ENCODE measurements around the gene PCDHA5.
"Not testable (repeated sequence)": the region's sequence is repeated elsewhere in the genome, so short reads cannot be mapped to it uniquely, and the experiment has no call there.

The PCDHA5 gene

DNA sequence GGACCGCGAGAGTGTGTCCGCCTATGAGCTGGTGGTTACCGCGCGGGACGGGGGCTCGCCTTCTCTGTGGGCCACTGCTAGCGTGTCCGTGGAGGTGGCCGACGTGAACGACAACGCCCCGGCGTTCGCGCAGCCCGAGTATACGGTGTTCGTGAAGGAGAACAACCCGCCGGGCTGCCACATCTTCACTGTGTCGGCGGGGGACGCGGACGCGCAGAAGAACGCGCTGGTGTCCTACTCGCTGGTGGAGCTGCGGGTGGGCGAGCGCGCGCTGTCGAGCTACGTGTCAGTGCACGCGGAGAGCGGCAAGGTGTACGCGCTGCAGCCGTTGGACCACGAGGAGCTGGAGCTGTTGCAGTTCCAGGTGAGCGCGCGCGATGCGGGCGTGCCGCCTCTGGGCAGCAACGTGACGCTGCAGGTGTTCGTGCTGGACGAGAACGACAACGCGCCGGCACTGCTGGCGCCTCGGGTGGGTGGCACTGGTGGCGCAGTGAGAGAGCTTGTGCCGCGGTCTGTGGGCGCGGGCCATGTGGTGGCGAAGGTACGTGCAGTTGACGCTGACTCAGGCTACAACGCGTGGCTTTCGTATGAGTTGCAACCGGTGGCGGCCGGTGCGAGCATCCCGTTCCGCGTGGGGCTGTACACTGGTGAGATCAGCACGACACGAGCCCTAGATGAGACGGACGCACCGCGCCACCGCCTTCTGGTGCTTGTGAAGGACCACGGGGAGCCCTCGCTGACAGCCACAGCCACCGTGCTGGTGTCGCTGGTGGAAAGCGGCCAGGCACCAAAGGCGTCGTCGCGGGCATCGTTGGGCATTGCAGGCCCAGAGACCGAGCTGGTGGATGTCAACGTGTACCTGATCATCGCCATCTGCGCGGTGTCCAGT is 14.5 kb downstream of the PCDHA5 start:
- ATAC-seq, result no peak

DNA sequence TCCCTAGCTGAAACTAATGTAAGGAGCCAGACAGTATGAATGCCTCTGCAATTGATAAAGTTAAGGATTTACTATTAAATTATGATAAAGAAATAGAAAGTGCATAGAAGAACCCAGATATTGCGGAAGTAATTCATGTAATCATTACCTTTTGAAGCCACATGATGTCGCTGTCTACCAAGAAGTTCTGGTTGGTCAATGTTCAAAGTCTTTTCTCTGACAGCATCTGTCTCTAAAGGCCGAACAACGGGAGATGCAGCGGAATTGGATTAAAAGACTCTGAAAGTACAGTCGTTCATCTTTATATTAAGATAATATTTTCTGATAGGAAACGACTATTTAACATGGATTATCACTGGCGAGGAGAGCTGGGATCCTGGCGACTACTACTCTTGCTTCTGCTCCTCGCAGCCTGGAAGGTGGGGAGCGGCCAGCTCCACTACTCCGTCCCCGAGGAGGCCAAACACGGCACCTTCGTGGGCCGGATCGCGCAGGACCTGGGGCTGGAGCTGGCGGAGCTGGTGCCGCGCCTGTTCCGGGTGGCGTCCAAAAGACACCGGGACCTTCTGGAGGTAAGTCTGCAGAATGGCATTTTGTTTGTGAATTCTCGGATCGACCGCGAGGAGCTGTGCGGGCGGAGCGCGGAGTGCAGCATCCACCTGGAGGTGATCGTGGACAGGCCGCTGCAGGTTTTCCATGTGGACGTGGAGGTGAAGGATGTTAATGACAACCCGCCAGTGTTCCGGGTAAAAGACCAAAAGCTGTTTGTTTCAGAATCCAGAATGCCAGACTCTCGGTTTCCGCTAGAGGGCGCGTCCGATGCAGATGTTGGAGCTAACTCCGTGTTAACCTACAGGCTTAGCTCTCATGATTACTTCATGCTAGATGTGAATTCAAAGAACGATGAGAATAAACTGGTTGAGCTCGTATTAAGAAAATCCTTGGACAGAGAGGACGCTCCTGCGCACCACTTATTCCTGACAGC is 19.9 kb downstream of the PCDHA5 start, which contains the start of gene PCDHA8:
TSS of gene PCDHA8 (plus strand) at position 210 of the 985 bp plus-strand sequence. CDS start at position 345, 135 bp downstream.
- ATAC-seq, result peak; percentile 98
- TF ChIP-seq, protein P1, sequence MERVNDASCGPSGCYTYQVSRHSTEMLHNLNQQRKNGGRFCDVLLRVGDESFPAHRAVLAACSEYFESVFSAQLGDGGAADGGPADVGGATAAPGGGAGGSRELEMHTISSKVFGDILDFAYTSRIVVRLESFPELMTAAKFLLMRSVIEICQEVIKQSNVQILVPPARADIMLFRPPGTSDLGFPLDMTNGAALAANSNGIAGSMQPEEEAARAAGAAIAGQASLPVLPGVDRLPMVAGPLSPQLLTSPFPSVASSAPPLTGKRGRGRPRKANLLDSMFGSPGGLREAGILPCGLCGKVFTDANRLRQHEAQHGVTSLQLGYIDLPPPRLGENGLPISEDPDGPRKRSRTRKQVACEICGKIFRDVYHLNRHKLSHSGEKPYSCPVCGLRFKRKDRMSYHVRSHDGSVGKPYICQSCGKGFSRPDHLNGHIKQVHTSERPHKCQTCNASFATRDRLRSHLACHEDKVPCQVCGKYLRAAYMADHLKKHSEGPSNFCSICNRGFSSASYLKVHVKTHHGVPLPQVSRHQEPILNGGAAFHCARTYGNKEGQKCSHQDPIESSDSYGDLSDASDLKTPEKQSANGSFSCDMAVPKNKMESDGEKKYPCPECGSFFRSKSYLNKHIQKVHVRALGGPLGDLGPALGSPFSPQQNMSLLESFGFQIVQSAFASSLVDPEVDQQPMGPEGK (CRISPR knock-in tag; IDR thresholded peaks at IDR 0.05; ENCODE audit: borderline replicate concordance), result no peak
- no peak for TF ChIP-seq ARNTL (CRISPR knock-in tag; IDR thresholded peaks at IDR 0.05; ENCODE audit: borderline replicate concordance, low read depth)
- no peak for TF ChIP-seq ZFP30 (CRISPR knock-in tag; IDR thresholded peaks at IDR 0.05)
- TF ChIP-seq RARB (CRISPR knock-in tag; IDR thresholded peaks at IDR 0.05), result no peak
- TF ChIP-seq ZFP3 (CRISPR knock-in tag; IDR thresholded peaks at IDR 0.05), result no peak
- no peak for TF ChIP-seq TCF4 (CRISPR knock-in tag; IDR thresholded peaks at IDR 0.05; ENCODE audit: borderline replicate concordance)

More for the DNA sequence above, 14.5 kb downstream of the PCDHA5 start:
- no peak for TF ChIP-seq ESRRG (CRISPR knock-in tag; IDR thresholded peaks at IDR 0.05)
- TF ChIP-seq, protein P2, sequence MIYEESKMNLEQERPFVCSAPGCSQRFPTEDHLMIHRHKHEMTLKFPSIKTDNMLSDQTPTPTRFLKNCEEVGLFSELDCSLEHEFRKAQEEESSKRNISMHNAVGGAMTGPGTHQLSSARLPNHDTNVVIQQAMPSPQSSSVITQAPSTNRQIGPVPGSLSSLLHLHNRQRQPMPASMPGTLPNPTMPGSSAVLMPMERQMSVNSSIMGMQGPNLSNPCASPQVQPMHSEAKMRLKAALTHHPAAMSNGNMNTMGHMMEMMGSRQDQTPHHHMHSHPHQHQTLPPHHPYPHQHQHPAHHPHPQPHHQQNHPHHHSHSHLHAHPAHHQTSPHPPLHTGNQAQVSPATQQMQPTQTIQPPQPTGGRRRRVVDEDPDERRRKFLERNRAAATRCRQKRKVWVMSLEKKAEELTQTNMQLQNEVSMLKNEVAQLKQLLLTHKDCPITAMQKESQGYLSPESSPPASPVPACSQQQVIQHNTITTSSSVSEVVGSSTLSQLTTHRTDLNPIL (CRISPR knock-in tag; IDR thresholded peaks at IDR 0.05; ENCODE audit: low read depth), result no peak
- TF ChIP-seq SNAI2 (CRISPR knock-in tag; IDR thresholded peaks at IDR 0.05), result no peak
- TF ChIP-seq TCF4 (CRISPR knock-in tag; IDR thresholded peaks at IDR 0.05; ENCODE audit: borderline replicate concordance), result no peak
- TF ChIP-seq, protein P1 (CRISPR knock-in tag; IDR thresholded peaks at IDR 0.05; ENCODE audit: borderline replicate concordance), result no peak
- TF ChIP-seq ZFP30 (CRISPR knock-in tag; IDR thresholded peaks at IDR 0.05), result no peak
- no peak for TF ChIP-seq ZFP3 (CRISPR knock-in tag; IDR thresholded peaks at IDR 0.05)
- TF ChIP-seq, protein P3, sequence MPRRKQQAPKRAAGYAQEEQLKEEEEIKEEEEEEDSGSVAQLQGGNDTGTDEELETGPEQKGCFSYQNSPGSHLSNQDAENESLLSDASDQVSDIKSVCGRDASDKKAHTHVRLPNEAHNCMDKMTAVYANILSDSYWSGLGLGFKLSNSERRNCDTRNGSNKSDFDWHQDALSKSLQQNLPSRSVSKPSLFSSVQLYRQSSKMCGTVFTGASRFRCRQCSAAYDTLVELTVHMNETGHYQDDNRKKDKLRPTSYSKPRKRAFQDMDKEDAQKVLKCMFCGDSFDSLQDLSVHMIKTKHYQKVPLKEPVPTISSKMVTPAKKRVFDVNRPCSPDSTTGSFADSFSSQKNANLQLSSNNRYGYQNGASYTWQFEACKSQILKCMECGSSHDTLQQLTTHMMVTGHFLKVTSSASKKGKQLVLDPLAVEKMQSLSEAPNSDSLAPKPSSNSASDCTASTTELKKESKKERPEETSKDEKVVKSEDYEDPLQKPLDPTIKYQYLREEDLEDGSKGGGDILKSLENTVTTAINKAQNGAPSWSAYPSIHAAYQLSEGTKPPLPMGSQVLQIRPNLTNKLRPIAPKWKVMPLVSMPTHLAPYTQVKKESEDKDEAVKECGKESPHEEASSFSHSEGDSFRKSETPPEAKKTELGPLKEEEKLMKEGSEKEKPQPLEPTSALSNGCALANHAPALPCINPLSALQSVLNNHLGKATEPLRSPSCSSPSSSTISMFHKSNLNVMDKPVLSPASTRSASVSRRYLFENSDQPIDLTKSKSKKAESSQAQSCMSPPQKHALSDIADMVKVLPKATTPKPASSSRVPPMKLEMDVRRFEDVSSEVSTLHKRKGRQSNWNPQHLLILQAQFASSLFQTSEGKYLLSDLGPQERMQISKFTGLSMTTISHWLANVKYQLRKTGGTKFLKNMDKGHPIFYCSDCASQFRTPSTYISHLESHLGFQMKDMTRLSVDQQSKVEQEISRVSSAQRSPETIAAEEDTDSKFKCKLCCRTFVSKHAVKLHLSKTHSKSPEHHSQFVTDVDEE (CRISPR knock-in tag; IDR thresholded peaks at IDR 0.05), result no peak
- TF ChIP-seq, protein P4, sequence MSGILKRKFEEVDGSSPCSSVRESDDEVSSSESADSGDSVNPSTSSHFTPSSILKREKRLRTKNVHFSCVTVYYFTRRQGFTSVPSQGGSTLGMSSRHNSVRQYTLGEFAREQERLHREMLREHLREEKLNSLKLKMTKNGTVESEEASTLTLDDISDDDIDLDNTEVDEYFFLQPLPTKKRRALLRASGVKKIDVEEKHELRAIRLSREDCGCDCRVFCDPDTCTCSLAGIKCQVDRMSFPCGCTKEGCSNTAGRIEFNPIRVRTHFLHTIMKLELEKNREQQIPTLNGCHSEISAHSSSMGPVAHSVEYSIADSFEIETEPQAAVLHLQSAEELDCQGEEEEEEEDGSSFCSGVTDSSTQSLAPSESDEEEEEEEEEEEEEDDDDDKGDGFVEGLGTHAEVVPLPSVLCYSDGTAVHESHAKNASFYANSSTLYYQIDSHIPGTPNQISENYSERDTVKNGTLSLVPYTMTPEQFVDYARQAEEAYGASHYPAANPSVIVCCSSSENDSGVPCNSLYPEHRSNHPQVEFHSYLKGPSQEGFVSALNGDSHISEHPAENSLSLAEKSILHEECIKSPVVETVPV (CRISPR knock-in tag; IDR thresholded peaks at IDR 0.05), result no peak

DNA sequence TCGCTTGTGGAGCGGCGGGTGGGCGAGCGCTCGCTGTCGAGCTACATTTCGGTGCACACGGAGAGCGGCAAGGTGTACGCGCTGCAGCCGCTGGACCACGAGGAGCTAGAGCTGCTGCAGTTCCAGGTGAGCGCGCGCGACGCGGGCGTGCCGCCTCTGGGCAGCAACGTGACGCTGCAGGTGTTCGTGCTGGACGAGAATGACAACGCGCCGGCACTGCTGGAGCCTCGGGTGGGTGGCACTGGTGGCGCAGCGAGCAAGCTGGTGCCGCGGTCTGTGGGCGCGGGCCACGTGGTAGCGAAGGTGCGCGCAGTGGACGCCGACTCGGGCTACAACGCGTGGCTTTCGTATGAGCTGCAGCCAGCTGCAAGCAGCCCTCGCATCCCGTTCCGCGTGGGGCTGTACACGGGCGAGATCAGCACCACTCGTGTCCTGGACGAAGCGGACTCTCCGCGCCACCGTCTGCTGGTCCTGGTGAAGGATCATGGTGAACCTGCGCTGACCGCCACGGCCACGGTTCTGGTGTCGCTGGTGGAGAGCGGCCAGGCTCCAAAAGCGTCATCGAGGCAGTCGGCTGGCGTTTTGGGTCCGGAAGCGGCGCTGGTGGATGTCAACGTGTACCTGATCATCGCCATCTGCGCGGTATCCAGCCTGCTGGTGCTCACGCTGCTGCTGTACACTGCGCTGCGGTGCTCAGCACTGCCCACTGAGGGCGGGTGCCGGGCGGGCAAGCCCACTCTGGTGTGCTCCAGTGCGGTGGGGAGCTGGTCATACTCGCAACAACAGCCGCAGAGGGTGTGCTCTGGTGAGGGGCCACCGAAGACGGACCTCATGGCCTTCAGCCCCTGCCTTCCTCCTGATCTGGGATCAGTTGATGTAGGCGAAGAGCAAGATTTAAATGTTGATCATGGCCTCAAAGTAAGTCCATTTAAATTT is 21.7 kb downstream of the PCDHA5 start:
- no peak for ATAC-seq
- TF ChIP-seq TOX (CRISPR knock-in tag; IDR thresholded peaks at IDR 0.05; ENCODE audit: borderline replicate concordance) (no peak), ZFP30 (CRISPR knock-in tag; IDR thresholded peaks at IDR 0.05) (no peak), TCF4 (CRISPR knock-in tag; IDR thresholded peaks at IDR 0.05; ENCODE audit: borderline replicate concordance) (no peak), ZC3H10 (CRISPR knock-in tag; IDR thresholded peaks at IDR 0.05) (no peak), PPARA (CRISPR knock-in tag; IDR thresholded peaks at IDR 0.05; ENCODE audit: borderline replicate concordance) (no peak), ZFP3 (CRISPR knock-in tag; IDR thresholded peaks at IDR 0.05) (no peak)

DNA sequence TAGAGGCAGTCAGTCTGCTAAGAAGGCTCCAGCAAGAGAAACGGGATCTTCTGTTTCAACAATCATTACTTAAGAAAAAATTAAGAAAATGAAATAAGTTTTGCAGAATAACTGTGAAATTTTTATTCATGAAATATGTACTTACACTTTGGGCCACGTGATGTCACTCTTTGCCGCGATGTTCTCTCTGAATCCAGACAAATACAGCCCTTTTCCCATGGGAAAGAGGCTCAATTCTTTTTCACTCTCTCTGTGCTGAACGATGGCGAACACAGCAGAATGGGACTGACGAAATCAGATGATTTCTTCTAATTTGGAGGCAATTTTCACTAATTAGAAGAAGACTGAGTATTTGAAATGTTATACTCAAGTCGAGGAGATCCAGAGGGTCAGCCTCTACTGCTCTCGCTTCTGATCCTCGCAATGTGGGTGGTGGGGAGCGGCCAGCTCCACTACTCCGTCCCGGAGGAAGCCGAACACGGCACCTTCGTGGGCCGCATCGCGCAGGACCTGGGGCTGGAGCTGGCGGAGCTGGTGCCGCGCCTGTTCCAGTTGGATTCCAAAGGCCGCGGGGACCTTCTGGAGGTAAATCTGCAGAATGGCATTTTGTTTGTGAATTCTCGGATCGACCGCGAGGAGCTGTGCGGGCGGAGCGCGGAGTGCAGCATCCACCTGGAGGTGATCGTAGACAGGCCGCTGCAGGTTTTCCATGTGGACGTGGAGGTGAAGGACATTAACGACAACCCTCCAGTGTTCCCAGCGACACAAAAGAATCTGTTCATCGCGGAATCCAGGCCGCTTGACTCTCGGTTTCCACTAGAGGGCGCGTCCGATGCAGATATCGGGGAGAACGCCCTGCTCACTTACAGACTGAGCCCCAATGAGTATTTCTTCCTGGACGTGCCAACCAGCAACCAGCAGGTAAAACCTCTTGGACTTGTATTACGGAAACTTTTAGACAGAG is 27.0 kb downstream of the PCDHA5 start, which contains the start of gene PCDHA9:
TSS of gene PCDHA9 (plus strand) at position 244 of the 964 bp plus-strand sequence. CDS start at position 358, 114 bp downstream.
- ATAC-seq, result not testable (repeated sequence)

DNA sequence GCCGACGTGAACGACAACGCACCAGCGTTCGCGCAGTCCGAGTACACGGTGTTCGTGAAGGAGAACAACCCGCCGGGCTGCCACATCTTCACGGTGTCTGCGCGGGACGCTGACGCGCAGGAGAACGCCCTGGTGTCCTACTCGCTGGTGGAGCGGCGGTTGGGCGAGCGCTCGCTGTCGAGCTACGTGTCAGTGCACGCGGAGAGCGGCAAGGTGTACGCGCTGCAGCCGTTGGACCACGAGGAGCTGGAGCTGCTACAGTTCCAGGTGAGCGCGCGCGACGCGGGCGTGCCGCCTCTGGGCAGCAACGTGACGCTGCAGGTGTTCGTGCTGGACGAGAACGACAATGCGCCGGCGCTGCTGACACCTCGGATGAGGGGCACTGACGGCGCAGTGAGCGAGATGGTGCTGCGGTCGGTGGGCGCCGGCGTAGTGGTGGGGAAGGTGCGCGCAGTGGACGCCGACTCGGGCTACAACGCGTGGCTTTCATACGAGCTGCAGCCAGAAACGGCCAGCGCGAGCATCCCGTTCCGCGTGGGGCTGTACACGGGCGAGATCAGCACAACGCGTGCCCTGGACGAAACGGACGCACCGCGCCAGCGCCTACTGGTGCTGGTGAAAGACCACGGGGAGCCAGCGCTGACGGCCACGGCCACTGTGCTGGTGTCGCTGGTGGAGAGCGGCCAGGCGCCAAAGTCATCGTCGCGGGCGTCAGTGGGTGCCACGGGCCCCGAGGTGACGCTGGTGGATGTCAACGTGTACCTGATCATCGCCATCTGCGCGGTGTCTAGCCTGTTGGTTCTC is 28.6 kb downstream of the PCDHA5 start:
- not testable (repeated sequence) for ATAC-seq
